ENCODE results near the gene HMGB1. TPM values are rescaled to one million over a fixed set of nuclear protein-coding genes. Genes with fewer than 3 reads are reported as not detected.

Gene HMGB1
- 249 and 264 TPM in 2 replicates for total RNA-seq
- long read RNA-seq, full-length matches to known transcripts: 285 of 401 reads
- long read RNA-seq, partial matches to known transcripts: 79 of 401 reads
- long read RNA-seq, other reads (novel, unspliced or antisense): 37 of 401 reads

DNA sequence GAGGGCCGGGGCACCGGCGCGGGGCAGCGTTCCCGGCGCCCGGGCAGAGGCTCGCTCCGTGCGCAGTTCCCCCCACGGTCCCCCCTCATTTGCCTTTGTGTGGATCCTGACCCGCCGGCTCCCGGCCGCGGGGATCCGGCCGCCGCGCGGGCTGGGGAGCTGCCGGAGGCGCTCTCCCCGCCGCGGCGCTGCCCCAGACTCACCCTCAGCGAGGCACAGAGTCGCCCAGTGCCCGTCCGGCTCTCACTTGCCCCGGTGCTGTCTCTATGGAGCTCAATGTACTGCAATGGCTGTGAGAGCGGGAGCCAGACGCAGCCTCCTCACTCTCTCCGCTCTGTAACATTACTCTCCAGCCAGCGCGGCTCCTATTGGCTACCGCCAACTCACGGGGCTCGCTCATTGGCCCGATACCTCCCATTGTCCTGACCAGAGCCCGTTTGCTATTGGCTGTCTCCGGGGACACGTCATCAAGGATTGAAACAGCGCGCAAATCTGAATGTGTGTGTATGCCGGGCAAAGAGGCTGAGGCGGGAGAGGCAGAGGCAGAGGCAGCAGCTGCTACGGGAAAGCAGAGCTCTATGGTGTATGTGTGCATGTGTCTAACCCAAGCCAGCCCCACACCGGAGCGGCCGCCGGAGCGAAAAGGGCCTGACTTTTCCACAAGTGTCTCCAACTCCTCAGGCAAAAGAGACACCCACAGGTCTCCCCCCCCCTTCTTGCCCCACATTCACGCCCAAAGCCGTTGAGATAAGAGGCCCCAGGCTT lies at the start of gene HMGB1:
Gene HMGB1 (minus strand): TSS at position 344 of the 765 bp plus-strand sequence. CDS start 2,256 bp downstream, outside the sequence.
- Mint-ChIP-seq H3K27me3 (ENCODE audit: unreplicated experiment) (no peaks in the 10 kb centered on the region), H3K36me3 (ENCODE audit: unreplicated experiment) (peaks cover 18% of the 10 kb centered on the region), H3K9me3 (ENCODE audit: unreplicated experiment) (no peaks in the 10 kb centered on the region), H3K4me1 (ENCODE audit: unreplicated experiment) (peaks cover 35% of the 10 kb centered on the region), H3K27ac (ENCODE audit: unreplicated experiment) (peak within 1 kb of the TSS; percentile 97), H3K4me3 (ENCODE audit: unreplicated experiment) (peak within 1 kb of the TSS; percentile 86)
- TF ChIP-seq CTCF (IDR thresholded peaks at IDR 0.05): no peak
- DNase-seq (ENCODE audit: extremely low spot score, unreplicated experiment): peak; percentile 99

- Mint-ChIP-seq H3K4me1 (ENCODE audit: unreplicated experiment) (no peaks in the 10 kb centered on the region), H3K27me3 (ENCODE audit: unreplicated experiment) (peaks cover 2% of the 10 kb centered on the region), H3K27ac (ENCODE audit: unreplicated experiment) (no peak overlapping the region), H3K9me3 (ENCODE audit: unreplicated experiment) (no peaks in the 10 kb centered on the region), H3K36me3 (ENCODE audit: unreplicated experiment) (no peaks in the 10 kb centered on the region), H3K4me3 (ENCODE audit: unreplicated experiment) (no peak overlapping the region)
- peak; percentile 53 for DNase-seq (ENCODE audit: extremely low spot score, unreplicated experiment)
- no peak for TF ChIP-seq CTCF (IDR thresholded peaks at IDR 0.05)
These were observed 45.2 kb upstream of the HMGB1 start for GRCh38 chr13:30510811-30511371.

DNA sequence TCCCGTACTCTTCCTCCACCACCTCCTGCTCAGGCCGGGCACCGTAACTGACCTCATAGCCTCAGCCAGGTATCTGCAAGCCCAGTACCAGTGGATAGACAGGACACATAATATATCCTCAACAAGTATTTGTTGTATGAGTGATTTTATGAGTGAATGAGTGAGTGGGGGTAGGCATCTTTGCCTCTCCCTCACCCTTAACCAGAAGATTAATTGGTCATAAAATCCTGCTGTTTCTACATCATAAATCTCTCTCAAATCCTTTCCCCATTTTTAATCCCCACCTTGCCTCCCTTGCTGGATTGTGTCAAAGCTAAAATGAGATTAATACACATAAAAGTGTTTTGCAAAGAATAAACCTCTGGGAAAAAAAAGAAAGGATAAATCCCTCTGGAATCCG lies 44.4 kb upstream of the HMGB1 start:
- H3K27me3 Mint-ChIP-seq (ENCODE audit: unreplicated experiment): peaks cover 2% of the 10 kb centered on the region
- H3K4me3 Mint-ChIP-seq (ENCODE audit: unreplicated experiment): no peak overlapping the region
- no peak for DNase-seq (ENCODE audit: extremely low spot score, unreplicated experiment)
- no peaks in the 10 kb centered on the region for H3K4me1 Mint-ChIP-seq (ENCODE audit: unreplicated experiment)
- no peaks in the 10 kb centered on the region for H3K9me3 Mint-ChIP-seq (ENCODE audit: unreplicated experiment)
- no peaks in the 10 kb centered on the region for H3K36me3 Mint-ChIP-seq (ENCODE audit: unreplicated experiment)
- no peak for TF ChIP-seq CTCF (IDR thresholded peaks at IDR 0.05)
- H3K27ac Mint-ChIP-seq (ENCODE audit: unreplicated experiment): no peak overlapping the region

GRCh38 chr13:30509254-30510050 lies 43.7 kb upstream of the HMGB1 start:
- peaks cover 2% of the 10 kb centered on the region for H3K27me3 Mint-ChIP-seq (ENCODE audit: unreplicated experiment)
- TF ChIP-seq CTCF (IDR thresholded peaks at IDR 0.05): no peak
- peak; percentile 51 for DNase-seq (ENCODE audit: extremely low spot score, unreplicated experiment)
- no peaks in the 10 kb centered on the region for H3K4me1 Mint-ChIP-seq (ENCODE audit: unreplicated experiment)
- H3K27ac Mint-ChIP-seq (ENCODE audit: unreplicated experiment): no peak overlapping the region
- H3K4me3 Mint-ChIP-seq (ENCODE audit: unreplicated experiment): no peak overlapping the region
- no peaks in the 10 kb centered on the region for H3K9me3 Mint-ChIP-seq (ENCODE audit: unreplicated experiment)
- no peaks in the 10 kb centered on the region for H3K36me3 Mint-ChIP-seq (ENCODE audit: unreplicated experiment)

Data from osteocyte (in vitro differentiated cells).